Testis (tissue), 2 donors: ENCODE data around the gene SCP2.

ENCODE experiments used
- POLR2A ChIP-seq: fragments of 450-650 bp; IDR thresholded peaks from one replicate; pipeline ENCODE4 v1.6.1; 2017; ENCODE audit warnings: antibody characterized with exemption, mild to moderate bottlenecking, moderate library complexity
- TF ChIP-seq, protein P1 (sequence below), 3 experiments: fragments of 450-650 bp in 2 of 3; fragments of 200-600 bp in 1 of 3; sonication (generic) in 1 of 3; IDR thresholded peaks; one replicate each; pipeline ENCODE4 v1.5.1; 2016 to 2019; ENCODE audit warnings: antibody characterized with exemption in 3 of 3, mild to moderate bottlenecking in 2 of 3, moderate library complexity in 1 of 3

DNA sequence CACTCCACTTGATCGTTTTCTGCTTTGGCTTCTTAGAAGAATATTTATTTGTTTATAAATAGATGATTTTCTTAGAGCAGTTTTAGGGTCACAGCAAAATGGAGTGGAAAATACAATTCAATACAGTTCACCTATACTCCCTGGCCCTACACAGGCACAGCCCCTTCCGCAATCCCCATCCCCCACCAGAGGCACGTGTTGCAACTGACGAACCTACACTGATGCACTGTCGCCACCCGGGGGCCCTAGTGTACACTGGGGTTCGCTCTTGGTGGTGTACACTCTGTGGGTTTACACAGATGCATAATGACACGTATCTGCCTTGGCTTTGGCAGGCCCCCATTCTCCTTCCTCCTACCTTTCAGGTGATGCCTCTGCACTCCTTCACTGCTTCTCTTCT, 13.5 kb upstream of the SCP2 start:
- TF ChIP-seq, protein P1, sequence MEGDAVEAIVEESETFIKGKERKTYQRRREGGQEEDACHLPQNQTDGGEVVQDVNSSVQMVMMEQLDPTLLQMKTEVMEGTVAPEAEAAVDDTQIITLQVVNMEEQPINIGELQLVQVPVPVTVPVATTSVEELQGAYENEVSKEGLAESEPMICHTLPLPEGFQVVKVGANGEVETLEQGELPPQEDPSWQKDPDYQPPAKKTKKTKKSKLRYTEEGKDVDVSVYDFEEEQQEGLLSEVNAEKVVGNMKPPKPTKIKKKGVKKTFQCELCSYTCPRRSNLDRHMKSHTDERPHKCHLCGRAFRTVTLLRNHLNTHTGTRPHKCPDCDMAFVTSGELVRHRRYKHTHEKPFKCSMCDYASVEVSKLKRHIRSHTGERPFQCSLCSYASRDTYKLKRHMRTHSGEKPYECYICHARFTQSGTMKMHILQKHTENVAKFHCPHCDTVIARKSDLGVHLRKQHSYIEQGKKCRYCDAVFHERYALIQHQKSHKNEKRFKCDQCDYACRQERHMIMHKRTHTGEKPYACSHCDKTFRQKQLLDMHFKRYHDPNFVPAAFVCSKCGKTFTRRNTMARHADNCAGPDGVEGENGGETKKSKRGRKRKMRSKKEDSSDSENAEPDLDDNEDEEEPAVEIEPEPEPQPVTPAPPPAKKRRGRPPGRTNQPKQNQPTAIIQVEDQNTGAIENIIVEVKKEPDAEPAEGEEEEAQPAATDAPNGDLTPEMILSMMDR (IDR thresholded peaks at IDR 0.05): no peak
- TF ChIP-seq POLR2A: no peak
